Measurements from ENCODE around the gene IDI2.
"Not testable (repeated sequence)": the region's sequence is repeated elsewhere in the genome, so short reads cannot be mapped to it uniquely, and the experiment has no call there.

Gene IDI2

GRCh38 chr10:1025683-1026082, at the start of gene IDI2:
IDI2 (minus strand) TSS chr10:1025859; CDS start chr10:1024723, 1,136 bp downstream.
- ChIA-PET CTCF (no interaction called here), POLR2A (ENCODE audit: low non-redundant PET) (no interaction called here)
- no peak for TF ChIP-seq CTCF (conservative IDR thresholded peaks at IDR 0.05; ENCODE audit: low read depth)
- no peak for DNase-seq (ENCODE audit: low spot score)
- H3K27ac ChIP-seq = no peak within 1 kb of the TSS

- TF ChIP-seq CTCF (conservative IDR thresholded peaks at IDR 0.05; ENCODE audit: low read depth) = no peak
- ChIA-PET CTCF (no interaction called here), POLR2A (ENCODE audit: low non-redundant PET) (no interaction called here)
- DNase-seq (ENCODE audit: low spot score) = no peak
- H3K27ac ChIP-seq = no peak overlapping the region
Measured at GRCh38 chr10:1074748-1075308, 49.2 kb upstream of the IDI2 start.

- CTCF ChIA-PET = interaction anchor here (0.6 kb wide), 1 partner anchor 559 kb away, joined by 3 read pairs; no protein-coding TSS in a partner anchor
- DNase-seq (ENCODE audit: low spot score) = no peak
- no peak for TF ChIP-seq CTCF (conservative IDR thresholded peaks at IDR 0.05; ENCODE audit: low read depth)
- POLR2A ChIA-PET (ENCODE audit: low non-redundant PET) = no interaction called here
- H3K27ac ChIP-seq = no peak overlapping the region
Measured at GRCh38 chr10:1074052-1074747, 48.5 kb upstream of the IDI2 start.

GRCh38 chr10:1070919-1071318, 45.3 kb upstream of the IDI2 start:
- no peak overlapping the region for H3K27ac ChIP-seq
- TF ChIP-seq CTCF (conservative IDR thresholded peaks at IDR 0.05; ENCODE audit: low read depth) = no peak
- POLR2A ChIA-PET (ENCODE audit: low non-redundant PET) = no interaction called here
- no peak for DNase-seq (ENCODE audit: low spot score)
- CTCF ChIA-PET = no interaction called here

GRCh38 chr10:1068380-1069361, 43.0 kb upstream of the IDI2 start:
- ChIA-PET POLR2A (ENCODE audit: low non-redundant PET) (no interaction called here), CTCF (no interaction called here)
- no peak overlapping the region for H3K27ac ChIP-seq

GRCh38 chr10:1066734-1067133, 41.1 kb upstream of the IDI2 start:
- H3K27ac ChIP-seq; DNase-seq (ENCODE audit: low spot score); CTCF ChIA-PET; POLR2A ChIA-PET (ENCODE audit: low non-redundant PET): not testable (repeated sequence)

More at GRCh38 chr10:1068380-1069361, 43.0 kb upstream of the IDI2 start:
- no peak for TF ChIP-seq CTCF (conservative IDR thresholded peaks at IDR 0.05; ENCODE audit: low read depth)
- no peak for DNase-seq (ENCODE audit: low spot score)

- POLR2A ChIA-PET (ENCODE audit: low non-redundant PET) = no interaction called here
- H3K27ac ChIP-seq = no peak overlapping the region
- CTCF ChIA-PET = no interaction called here
- no peak for TF ChIP-seq CTCF (conservative IDR thresholded peaks at IDR 0.05; ENCODE audit: low read depth)
- no peak for DNase-seq (ENCODE audit: low spot score)
Measured at GRCh38 chr10:1064964-1065247, 39.2 kb upstream of the IDI2 start.
